ENCODE data around the gene TMEM114.

The TMEM114 gene

DNA sequence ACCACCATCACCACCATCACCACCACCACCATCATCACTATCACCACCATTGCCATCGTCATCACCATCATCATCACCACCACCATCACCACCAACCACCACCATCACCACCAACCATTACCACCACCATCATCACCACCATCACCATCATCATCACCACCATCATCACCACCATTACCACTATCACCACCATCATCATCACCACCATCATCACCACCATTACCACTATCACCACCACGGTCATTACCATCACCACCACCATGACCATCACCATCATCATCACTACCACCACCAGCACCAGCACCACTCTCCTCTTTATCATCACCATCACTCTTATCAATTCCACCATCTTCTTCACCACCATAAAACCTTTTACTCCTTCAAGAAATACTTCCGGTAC lies 1.1 kb upstream of the TMEM114 start:
- POLR2A ChIA-PET = no interaction called here
- no peak for DNase-seq (ENCODE audit: extremely low spot score)
- CTCF ChIA-PET = no interaction called here
- TF ChIP-seq HDGF (IDR thresholded peaks at IDR 0.05; ENCODE audit: borderline replicate concordance) = no peak
- no peak for TF ChIP-seq ZNF384 (IDR thresholded peaks at IDR 0.05)
- no peak for TF ChIP-seq ARNT (IDR thresholded peaks at IDR 0.05)
- no peak for TF ChIP-seq SP1 (IDR thresholded peaks at IDR 0.05)
- TF ChIP-seq, protein P1, sequence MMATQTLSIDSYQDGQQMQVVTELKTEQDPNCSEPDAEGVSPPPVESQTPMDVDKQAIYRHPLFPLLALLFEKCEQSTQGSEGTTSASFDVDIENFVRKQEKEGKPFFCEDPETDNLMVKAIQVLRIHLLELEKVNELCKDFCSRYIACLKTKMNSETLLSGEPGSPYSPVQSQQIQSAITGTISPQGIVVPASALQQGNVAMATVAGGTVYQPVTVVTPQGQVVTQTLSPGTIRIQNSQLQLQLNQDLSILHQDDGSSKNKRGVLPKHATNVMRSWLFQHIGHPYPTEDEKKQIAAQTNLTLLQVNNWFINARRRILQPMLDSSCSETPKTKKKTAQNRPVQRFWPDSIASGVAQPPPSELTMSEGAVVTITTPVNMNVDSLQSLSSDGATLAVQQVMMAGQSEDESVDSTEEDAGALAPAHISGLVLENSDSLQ (IDR thresholded peaks at IDR 0.05) = no peak
- no peak for TF ChIP-seq FOXK2 (IDR thresholded peaks at IDR 0.05)
- TF ChIP-seq L3MBTL2 (conservative IDR thresholded peaks at IDR 0.05) = no peak
- TF ChIP-seq CTBP1 (IDR thresholded peaks at IDR 0.05; ENCODE audit: borderline replicate concordance) = no peak
- TF ChIP-seq FOXM1 (IDR thresholded peaks at IDR 0.05; ENCODE audit: borderline replicate concordance) = no peak
- TF ChIP-seq SUZ12 (IDR thresholded peaks at IDR 0.05) = no peak
- no peak for TF ChIP-seq BHLHE40 (IDR thresholded peaks at IDR 0.05; ENCODE audit: borderline replicate concordance)
- TF ChIP-seq LEF1 (IDR thresholded peaks at IDR 0.05; ENCODE audit: borderline replicate concordance) = no peak
- no peak for TF ChIP-seq FOXA1 (IDR thresholded peaks at IDR 0.05)
- no peak for TF ChIP-seq NFRKB (IDR thresholded peaks at IDR 0.05)

DNA sequence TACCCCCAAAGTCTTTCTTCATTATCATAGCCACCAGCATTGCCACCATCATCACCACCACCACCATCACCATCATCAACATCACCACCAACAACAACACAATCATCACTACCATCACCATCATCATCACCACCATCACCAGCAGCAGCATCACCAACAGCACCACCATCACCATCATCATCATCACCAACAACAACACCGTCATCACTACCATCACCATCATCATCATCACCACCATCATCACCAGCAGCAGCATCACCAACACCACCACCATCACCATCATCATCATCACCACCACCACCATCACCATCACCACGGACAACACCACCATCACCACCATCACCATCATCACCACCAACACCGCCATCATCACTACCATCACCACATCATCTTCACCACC lies 500 bp upstream of the TMEM114 start:
- ChIA-PET POLR2A (no interaction called here), CTCF (no interaction called here)
- no peak for DNase-seq (ENCODE audit: extremely low spot score)
- TF ChIP-seq FOXK2 (IDR thresholded peaks at IDR 0.05) (no peak), NFRKB (IDR thresholded peaks at IDR 0.05) (no peak), BHLHE40 (IDR thresholded peaks at IDR 0.05; ENCODE audit: borderline replicate concordance) (no peak), SP1 (IDR thresholded peaks at IDR 0.05) (no peak), CTBP1 (IDR thresholded peaks at IDR 0.05; ENCODE audit: borderline replicate concordance) (no peak), ELF4 (IDR thresholded peaks at IDR 0.05) (no peak)

DNA sequence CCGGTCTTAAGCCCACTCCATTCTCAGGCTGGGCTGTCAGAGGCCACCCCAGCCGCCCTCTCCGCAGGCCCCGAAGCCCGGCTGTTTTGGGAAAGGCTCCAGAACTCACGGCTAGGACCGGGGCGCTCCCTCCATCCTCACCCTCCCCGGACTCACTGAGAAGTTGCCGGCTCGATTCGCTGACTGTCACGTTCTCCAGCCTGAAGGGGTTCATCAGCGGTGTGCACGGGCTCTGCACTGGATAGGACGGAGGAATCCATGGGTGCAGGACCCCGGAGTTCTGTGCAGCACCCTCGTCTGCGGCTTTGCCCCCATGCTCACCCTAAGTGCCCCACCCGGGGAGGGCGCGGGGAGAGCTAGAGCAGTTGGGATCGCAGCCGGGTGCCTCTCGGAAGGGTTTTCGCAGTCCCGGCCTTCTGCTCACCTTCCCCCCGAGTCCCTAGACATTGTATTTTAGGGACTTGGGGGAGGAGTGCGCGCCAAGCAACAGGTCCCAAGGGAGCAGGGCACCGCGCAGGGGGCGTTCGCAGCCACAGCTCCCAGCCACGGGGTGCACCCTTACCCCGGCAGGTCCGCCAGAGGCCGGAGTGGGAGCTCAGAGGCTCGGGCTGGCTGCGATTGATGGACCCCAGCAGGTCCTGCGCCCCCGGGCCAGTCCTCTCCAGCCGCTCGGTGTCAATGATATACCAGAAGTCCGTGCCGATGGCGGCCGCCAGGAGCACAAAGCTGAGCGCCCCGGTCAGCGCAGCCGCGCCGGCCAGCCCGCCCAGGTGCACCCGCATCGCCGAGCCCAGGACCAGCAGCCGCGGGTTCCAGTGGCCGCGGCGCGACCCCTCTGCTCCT lies 1.0 kb downstream of the TMEM114 start:
- ChIA-PET CTCF (interaction anchor here (0.8 kb wide), 1 partner anchor 188 kb away, joined by 3 read pairs; no protein-coding TSS in a partner anchor), POLR2A (no interaction called here)
- TF ChIP-seq, protein P1 (IDR thresholded peaks at IDR 0.05) = no peak
- TF ChIP-seq ELF4 (IDR thresholded peaks at IDR 0.05) = no peak
- no peak for TF ChIP-seq SUZ12 (IDR thresholded peaks at IDR 0.05)
- no peak for TF ChIP-seq BHLHE40 (IDR thresholded peaks at IDR 0.05; ENCODE audit: borderline replicate concordance)
- TF ChIP-seq ZNF384 (IDR thresholded peaks at IDR 0.05) = no peak
- no peak for TF ChIP-seq HDGF (IDR thresholded peaks at IDR 0.05; ENCODE audit: borderline replicate concordance)
- DNase-seq (ENCODE audit: extremely low spot score) = no peak

DNA sequence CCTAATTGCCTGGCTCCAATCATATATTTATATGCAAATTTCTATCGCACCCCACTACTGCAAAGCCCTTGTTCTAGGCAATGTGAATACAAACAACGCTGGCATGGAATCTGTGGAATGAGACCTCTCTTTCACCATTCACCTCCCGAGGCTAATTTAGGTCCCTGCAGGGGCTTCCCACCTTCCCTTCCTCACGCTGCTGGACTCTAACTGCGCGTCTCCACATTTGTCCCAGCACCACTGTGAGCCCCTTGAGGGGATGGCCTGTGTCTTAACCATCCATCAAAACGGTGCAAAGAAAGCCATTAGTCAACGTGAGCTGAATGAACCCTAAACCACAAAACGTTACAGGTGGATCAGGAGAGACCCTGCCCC lies 1.6 kb downstream of the TMEM114 start:
- DNase-seq (ENCODE audit: extremely low spot score) = no peak
- TF ChIP-seq ZNF384 (IDR thresholded peaks at IDR 0.05) = no peak
- TF ChIP-seq SUZ12 (IDR thresholded peaks at IDR 0.05) = no peak
- TF ChIP-seq SP1 (IDR thresholded peaks at IDR 0.05) = no peak
- TF ChIP-seq ARNT (IDR thresholded peaks at IDR 0.05) = no peak
- TF ChIP-seq NFRKB (IDR thresholded peaks at IDR 0.05) = no peak
- POLR2A ChIA-PET = no interaction called here
- CTCF ChIA-PET = no interaction called here

DNA sequence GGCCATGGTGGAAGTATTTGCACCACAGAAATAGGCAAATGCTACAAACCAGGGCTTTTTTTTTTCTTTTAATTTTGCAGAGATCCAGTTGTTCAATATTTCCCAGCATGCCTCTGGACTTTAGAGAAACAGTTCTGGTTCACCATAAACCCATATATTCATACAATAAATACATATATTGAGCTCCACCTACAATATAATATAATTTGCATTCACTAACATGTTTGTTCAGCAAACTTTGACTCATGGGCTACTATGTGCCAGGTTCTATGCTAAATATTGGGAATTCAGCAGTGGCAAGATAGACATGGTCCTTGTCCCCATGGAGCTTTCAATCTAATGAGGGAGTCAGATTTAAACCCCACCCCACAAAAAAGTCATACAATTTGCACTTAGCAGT lies 3.2 kb downstream of the TMEM114 start:
- ChIA-PET CTCF (no interaction called here), POLR2A (no interaction called here)
- no peak for DNase-seq (ENCODE audit: extremely low spot score)
- TF ChIP-seq NFRKB (IDR thresholded peaks at IDR 0.05) (no peak), FOXA1 (IDR thresholded peaks at IDR 0.05) (no peak)

DNA sequence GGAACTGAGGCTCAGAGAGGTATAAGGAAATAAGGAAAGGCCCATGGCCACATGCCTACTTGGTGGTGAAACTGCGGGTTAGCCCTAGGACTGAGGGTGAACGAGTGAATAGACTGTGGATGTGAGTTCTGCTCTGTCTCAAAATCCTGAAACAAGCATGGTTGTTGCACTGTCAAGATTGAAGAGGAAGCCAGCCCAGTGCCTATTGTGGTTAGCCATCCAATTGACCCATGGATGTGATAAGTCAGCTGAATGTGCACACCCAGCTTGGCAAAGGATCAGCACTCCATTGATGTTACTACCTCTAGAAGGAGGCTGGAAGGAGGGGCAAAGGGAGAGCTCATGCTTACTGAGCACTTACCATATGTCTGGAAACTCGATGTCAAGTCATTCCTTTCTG lies 4.5 kb downstream of the TMEM114 start:
- TF ChIP-seq L3MBTL2 (conservative IDR thresholded peaks at IDR 0.05) = no peak
- TF ChIP-seq ELF4 (IDR thresholded peaks at IDR 0.05) = no peak
- TF ChIP-seq, protein P1 (IDR thresholded peaks at IDR 0.05) = no peak
- TF ChIP-seq SP1 (IDR thresholded peaks at IDR 0.05) = no peak
- TF ChIP-seq SUZ12 (IDR thresholded peaks at IDR 0.05) = no peak
- TF ChIP-seq FOXM1 (IDR thresholded peaks at IDR 0.05; ENCODE audit: borderline replicate concordance) = no peak
- TF ChIP-seq FOXK2 (IDR thresholded peaks at IDR 0.05) = no peak
- no peak for TF ChIP-seq CTBP1 (IDR thresholded peaks at IDR 0.05; ENCODE audit: borderline replicate concordance)
- TF ChIP-seq ARNT (IDR thresholded peaks at IDR 0.05) = no peak
- ChIA-PET POLR2A (no interaction called here), CTCF (no interaction called here)
- DNase-seq (ENCODE audit: extremely low spot score) = no peak

DNA sequence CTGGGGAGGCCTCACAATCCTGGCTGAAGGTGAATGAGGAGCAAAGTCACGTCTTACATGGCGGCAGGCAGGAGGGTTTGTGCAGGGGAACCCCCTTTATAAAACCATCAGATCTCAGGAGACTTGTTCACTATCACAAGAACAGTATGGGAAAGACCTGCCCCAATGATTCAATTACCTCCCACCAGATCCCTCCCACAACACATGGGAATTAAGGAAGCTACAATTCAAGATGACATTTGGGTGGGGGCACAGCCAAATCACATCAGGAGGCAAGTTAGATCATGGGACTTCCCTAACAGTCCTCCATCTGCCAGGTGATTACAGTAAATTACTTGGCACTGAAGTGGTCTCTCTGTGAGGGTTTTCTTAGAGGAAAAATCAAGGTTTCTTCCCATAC lies 5.3 kb downstream of the TMEM114 start:
- ChIA-PET CTCF (interaction anchor here (0.7 kb wide), 1 partner anchor 448 kb away, joined by 3 read pairs; no protein-coding TSS in a partner anchor), POLR2A (no interaction called here)
- DNase-seq (ENCODE audit: extremely low spot score) = no peak
- TF ChIP-seq CTBP1 (IDR thresholded peaks at IDR 0.05; ENCODE audit: borderline replicate concordance) = no peak

All from HEK293T (cell line).